SH-SY5Y (cell line): ENCODE results near the gene MRPL43.

Source experiments
- GATA2 ChIP-seq: IDR thresholded peaks from 2 replicates; pipeline ENCODE4 v1.6.1; 2011; ENCODE audit warnings: mild to moderate bottlenecking, low read depth, low read length
- GATA3 ChIP-seq: IDR thresholded peaks from 2 replicates; pipeline ENCODE4 v1.6.1; 2011; ENCODE audit warnings: low read depth, mild to moderate bottlenecking, low read length, moderate library complexity

GRCh38 chr10:100942229-100942628 is 45.1 kb downstream of the MRPL43 start:
- TF ChIP-seq GATA2 (no peak), GATA3 (no peak)
